ENCODE results near the gene ALG6.

DNA sequence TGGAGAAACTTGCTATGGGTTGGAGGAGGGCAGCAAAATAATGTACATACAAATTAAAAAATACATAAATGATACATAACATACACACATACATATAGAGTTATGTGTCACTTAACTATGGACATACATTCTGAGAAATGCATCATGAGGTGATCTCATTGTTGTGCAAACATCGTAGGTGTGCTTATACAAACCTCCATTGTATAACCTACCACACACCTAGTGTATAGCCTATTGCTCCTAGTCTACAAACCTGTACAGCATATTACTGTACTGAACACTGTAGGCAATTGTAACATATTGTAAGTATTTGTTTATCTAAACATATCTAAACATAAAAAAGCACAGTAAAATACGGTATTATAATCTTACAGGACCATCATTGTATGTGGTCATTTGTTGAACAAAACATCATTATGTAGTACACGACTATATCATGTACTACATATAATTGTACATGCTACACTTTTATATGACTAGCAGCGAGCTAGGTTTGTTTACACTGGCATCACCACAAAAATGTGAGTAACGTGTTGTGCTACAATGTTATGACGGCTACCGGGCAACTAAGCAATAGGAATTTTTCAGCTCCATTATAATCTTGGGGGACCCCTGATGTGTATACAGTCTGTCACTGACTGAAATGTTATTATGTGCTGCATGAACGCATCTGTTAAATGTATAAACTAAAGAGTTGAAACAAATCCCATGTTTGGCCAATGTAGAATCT lies 120.1 kb downstream of the ALG6 start:
- TF ChIP-seq RARB (CRISPR knock-in tag; IDR thresholded peaks at IDR 0.05) (no peak), ARNTL (CRISPR knock-in tag; IDR thresholded peaks at IDR 0.05; ENCODE audit: borderline replicate concordance, low read depth) (no peak), CREB5 (CRISPR knock-in tag; IDR thresholded peaks at IDR 0.05; ENCODE audit: low read depth) (no peak), SNAI2 (CRISPR knock-in tag; IDR thresholded peaks at IDR 0.05) (no peak), PATZ1 (CRISPR knock-in tag; IDR thresholded peaks at IDR 0.05; ENCODE audit: borderline replicate concordance) (no peak), ISL1 (CRISPR knock-in tag; IDR thresholded peaks at IDR 0.05) (no peak)

Data from SK-N-SH treated with all-trans-retinoic acid at 6 μM for 48 hours (cell line).